GM12873 (cell line): ENCODE measurements around the gene RASA3.

Experiments used
- TF ChIP-seq, protein P1 (sequence below): IDR thresholded peaks from 2 replicates; pipeline ENCODE4 v1.5.1; 2012; ENCODE audit warnings: low read depth, mild to moderate bottlenecking, moderate library complexity, low read length, control low read depth; ENCODE audit not compliant: insufficient read depth; ENCODE audit errors: missing control alignments

RASA3 gene

DNA sequence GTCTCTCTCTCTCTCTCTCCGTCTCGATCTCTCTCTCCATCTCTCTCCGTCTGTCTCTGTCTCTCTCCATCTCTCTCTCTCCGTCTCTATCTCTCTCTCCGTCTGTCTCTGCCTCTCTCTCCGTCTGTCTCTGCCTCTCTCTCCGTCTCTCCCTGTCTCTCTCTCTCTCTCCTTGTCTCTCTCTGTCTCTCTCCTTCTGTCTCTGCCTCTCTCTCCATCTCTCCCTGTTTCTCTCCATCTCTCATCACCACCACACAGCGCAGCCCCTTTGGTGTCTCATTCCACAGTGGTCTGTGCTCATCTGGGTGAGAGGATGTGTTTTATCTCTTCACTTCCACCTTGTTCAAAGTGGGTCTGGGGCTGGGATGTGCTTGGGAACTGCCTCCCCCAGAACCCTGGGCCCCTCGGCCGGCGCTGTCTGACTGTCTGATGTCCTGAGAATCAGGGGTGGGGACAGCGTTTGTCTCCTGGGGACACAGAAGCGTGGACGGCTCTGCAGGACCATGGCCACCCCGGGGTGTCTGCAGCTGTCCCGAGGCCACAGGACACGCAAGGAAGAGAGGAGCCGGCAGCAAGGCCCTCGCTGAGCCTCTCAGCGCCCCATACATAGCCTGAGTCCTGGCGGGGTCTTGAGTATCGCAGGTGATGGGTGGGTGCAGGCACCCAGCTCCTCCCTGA lies 118.3 kb downstream of the RASA3 start:
- TF ChIP-seq, protein P1, sequence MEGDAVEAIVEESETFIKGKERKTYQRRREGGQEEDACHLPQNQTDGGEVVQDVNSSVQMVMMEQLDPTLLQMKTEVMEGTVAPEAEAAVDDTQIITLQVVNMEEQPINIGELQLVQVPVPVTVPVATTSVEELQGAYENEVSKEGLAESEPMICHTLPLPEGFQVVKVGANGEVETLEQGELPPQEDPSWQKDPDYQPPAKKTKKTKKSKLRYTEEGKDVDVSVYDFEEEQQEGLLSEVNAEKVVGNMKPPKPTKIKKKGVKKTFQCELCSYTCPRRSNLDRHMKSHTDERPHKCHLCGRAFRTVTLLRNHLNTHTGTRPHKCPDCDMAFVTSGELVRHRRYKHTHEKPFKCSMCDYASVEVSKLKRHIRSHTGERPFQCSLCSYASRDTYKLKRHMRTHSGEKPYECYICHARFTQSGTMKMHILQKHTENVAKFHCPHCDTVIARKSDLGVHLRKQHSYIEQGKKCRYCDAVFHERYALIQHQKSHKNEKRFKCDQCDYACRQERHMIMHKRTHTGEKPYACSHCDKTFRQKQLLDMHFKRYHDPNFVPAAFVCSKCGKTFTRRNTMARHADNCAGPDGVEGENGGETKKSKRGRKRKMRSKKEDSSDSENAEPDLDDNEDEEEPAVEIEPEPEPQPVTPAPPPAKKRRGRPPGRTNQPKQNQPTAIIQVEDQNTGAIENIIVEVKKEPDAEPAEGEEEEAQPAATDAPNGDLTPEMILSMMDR, result no peak

DNA sequence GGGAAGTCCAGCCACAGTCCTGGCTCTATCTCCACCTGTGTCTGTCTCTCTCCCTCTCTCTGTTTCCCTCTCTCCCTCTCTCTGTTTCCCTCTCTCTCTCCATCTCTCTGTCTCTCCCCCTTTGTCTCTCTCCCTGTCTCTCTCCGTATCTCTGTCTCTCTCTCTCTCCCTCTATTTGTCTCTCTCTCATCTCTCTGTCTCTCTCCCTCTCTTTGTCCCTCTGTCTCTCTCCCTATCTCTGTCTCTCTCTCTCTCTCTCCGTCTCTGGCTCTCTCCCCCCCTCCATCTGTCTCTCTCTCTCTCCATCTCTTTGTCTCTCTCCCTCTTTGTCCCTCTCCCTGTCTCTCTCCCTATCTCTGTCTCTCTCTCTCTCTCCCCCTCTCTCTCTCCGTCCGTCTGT lies 119.1 kb downstream of the RASA3 start:
- TF ChIP-seq, protein P1, result no peak

DNA sequence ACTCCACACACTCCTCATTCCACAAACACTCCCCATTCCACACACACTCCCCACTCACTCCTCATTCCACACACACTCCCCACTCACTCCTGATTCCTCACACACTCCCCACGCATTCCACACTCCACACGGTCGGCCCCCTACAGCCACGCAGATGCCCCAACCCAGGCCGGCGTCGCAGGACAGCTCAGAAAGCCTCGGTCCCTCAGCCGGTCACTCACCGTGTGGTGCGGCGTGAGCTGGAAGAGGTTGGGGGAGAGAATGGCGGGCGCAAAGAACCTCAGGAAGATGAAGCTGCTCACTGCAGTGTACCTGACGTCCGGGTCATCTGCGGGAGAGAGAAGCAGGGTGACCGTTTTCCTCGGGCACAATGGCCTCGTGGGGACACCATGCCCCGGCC lies 119.5 kb downstream of the RASA3 start:
- TF ChIP-seq, protein P1, result no peak

DNA sequence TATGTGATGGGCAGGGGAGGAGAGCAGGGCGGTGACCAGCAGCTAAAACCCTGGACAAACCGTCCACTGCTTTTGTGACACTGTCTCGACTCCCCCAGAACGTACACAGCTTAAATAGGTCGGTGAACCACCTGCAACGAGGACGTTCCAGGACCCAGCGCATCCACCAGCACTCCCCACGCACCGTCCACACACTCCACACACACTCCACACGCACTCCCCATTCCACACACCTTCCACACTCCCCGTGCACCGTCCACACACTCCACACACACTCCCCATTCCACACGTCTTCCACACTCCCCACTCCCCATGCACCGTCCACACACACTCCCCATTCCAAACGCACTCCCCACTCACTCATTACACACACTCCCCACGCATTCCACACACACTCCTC lies 120.3 kb downstream of the RASA3 start:
- TF ChIP-seq, protein P1, result no peak

DNA sequence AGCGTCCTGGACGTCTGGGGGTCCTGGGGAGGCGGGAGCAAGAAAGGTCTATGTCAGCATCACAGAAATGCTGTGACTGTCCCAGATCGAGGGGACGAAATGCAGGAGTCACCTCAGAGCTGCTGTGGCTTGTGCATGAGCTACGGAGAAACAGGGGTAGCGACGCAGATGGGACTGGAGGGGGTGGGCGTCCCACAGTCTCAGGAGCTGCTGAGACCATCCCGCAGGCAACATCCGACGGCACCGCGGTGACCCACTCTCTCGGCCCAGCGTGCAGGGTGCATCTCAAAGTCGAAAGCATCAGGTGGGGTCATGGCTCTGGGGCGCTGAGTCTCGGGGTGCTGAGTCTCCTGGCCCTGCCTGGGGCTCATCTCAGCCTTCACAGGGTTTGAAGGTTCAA lies 121.2 kb downstream of the RASA3 start:
- TF ChIP-seq, protein P1, result no peak

DNA sequence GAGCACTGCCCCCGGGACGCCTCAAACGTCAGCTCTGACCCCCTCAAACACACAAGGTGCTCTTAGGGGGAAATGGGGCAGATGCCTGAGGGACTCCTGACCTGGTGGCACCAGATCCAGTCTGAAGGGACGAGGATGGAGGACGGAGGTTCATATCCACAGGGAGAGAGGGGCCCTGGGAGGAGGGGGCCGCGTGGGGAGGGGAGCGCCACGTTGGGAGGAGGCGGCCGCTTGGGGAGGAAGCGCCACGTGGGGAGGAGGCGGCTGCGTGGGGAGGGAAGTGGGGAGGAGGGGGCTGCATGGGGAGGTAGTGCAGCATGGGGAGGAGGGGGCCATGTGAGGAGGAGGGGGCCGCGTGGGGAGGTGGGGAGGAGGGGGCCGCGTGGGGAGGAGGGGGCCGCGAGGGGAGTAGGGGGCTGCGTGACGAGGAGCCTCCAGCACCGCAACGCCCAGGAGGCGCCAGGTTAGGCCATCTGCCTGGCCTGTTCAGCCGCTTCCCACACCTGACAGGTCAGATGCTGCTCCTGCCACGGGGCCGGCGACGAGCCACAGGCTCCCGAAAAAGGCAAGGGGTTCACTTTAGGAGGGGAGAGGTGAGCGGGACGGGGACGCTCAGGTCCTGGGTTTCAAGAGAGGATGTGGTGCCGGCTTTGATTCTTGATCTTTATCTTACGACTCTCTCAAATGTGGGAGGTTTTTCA lies 121.9 kb downstream of the RASA3 start:
- TF ChIP-seq, protein P1, result no peak

DNA sequence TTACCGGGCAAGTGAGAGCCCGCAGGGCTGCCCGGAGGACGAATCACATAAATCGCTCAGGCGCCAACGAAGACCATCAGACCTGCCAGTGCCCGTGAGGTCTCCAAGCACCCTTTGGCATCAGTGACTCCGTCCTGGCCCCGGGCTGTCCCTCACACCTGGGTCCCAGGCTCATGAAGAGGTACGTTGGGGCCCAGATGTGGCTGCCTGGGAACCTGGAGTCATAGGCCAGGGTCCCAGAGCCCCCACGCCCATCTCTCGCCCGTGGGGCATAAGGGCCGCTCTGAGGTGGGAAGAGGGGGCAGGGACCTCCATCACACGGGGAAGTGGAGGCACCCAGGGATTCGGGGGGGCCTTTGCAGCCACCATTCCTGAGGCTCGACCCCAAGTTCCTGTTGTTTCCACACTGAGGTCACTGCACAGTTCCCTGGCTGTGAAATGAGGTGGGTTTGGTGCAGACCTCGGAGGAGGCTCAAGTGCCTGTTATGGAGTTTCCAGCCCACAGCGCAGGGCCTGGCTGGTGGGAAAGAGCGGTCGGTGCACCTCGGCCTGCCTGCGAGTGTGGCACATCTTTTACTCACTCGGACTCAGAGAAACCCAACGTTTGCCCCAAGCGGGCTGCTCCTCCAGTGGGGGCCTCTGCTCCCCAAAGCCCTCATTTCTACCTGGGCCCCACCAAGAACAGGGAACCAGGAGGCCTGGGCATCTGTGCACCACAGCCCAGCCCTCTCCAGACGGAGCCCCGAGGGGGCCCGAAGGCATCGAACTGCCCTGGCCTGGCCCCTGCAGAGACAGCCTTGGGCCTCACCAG lies 122.6 kb downstream of the RASA3 start:
- TF ChIP-seq, protein P1, result no peak
